ENCODE measurements around the gene IL1RAPL2. TPM values are rescaled to one million over a fixed set of nuclear protein-coding genes. Genes with fewer than 3 reads are reported as not detected.

IL1RAPL2 gene
- total and polyA plus RNA-seq, 11 donors: 0.08 to 0.16 (median 0.10) TPM; not detected in 8

DNA sequence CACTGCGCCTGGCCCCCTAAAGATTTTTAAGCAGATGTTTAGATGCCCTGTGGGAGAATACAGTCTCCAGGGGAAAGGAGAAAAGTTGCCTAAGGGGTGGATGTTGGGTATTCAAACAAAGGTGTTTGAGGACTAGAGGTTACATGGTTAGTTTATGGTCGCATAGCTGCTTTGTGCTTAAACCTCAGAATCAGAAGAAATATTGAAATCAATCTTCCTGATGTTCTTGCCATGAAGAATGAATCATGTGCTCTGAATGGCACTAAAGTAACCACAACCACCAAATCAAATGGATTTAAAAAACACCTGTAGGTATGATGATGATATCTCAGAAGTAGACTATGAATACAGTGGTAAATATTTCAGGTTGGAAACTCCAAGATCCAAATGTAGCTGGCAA, 697.2 kb downstream of the IL1RAPL2 start:
- ATAC-seq: no peak
- DNase-seq: no peak
- H3K36me3 ChIP-seq: no peaks in the 10 kb centered on the region
- H3K27ac ChIP-seq: no peak overlapping the region
- no peak for TF ChIP-seq POLR2A (IDR thresholded peaks at IDR 0.05)
- TF ChIP-seq, protein P1, sequence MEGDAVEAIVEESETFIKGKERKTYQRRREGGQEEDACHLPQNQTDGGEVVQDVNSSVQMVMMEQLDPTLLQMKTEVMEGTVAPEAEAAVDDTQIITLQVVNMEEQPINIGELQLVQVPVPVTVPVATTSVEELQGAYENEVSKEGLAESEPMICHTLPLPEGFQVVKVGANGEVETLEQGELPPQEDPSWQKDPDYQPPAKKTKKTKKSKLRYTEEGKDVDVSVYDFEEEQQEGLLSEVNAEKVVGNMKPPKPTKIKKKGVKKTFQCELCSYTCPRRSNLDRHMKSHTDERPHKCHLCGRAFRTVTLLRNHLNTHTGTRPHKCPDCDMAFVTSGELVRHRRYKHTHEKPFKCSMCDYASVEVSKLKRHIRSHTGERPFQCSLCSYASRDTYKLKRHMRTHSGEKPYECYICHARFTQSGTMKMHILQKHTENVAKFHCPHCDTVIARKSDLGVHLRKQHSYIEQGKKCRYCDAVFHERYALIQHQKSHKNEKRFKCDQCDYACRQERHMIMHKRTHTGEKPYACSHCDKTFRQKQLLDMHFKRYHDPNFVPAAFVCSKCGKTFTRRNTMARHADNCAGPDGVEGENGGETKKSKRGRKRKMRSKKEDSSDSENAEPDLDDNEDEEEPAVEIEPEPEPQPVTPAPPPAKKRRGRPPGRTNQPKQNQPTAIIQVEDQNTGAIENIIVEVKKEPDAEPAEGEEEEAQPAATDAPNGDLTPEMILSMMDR (IDR thresholded peaks at IDR 0.05): no peak
- H3K4me1 ChIP-seq: no peaks in the 10 kb centered on the region
- intact Hi-C loops (cut with DNase I): no loop called here
- H3K9me3 ChIP-seq: no peaks in the 10 kb centered on the region
- peaks cover 0 to 13% (median 0%) of the 10 kb centered on the region in 9 donors for H3K27me3 ChIP-seq
- 86 to 94% (median 88%) methylated on average over 2 of the region's 2 CpGs for WGBS, 4 donors
- H3K4me3 ChIP-seq: no peak overlapping the region

- Histone ChIP-seq H3K36me3 (no peaks in the 10 kb centered on the region), H3K27me3 (peaks cover 0 to 9% (median 0%) of the 10 kb centered on the region in 9 donors), H3K9me3 (no peaks in the 10 kb centered on the region), H3K4me1 (no peaks in the 10 kb centered on the region), H3K4me3 (no peak overlapping the region), H3K27ac (no peak overlapping the region)
- WGBS, 4 donors: 56 to 83% (median 65%) methylated on average over 1 of the region's 1 CpG
- intact Hi-C loops (cut with DNase I): no loop called here
- no peak for TF ChIP-seq POLR2A (IDR thresholded peaks at IDR 0.05)
- TF ChIP-seq, protein P1 (IDR thresholded peaks at IDR 0.05): no peak
- ATAC-seq (no peak), DNase-seq (no peak)
These were observed 697.8 kb downstream of the IL1RAPL2 start for GRCh38 chrX:105263801-105264200.

GRCh38 chrX:105265093-105265492, 699.1 kb downstream of the IL1RAPL2 start:
- Histone ChIP-seq H3K36me3 (no peaks in the 10 kb centered on the region), H3K9me3 (no peaks in the 10 kb centered on the region), H3K4me1 (no peaks in the 10 kb centered on the region), H3K27ac (no peak overlapping the region), H3K4me3 (no peak overlapping the region), H3K27me3 (peaks cover 0 to 9% (median 0%) of the 10 kb centered on the region in 9 donors)
- no peak for ATAC-seq
- 52 to 76% (median 64%) methylated on average over 3 of the region's 3 CpGs for WGBS, 4 donors
- no peak for DNase-seq
- intact Hi-C loops (cut with DNase I): no loop called here
- TF ChIP-seq, protein P1 (IDR thresholded peaks at IDR 0.05): no peak
- no peak for TF ChIP-seq POLR2A (IDR thresholded peaks at IDR 0.05)

GRCh38 chrX:105266456-105266855, 700.5 kb downstream of the IL1RAPL2 start:
- Histone ChIP-seq H3K9me3 (no peaks in the 10 kb centered on the region), H3K27me3 (peaks cover 0 to 8% (median 0%) of the 10 kb centered on the region in 9 donors), H3K36me3 (no peaks in the 10 kb centered on the region), H3K4me1 (no peaks in the 10 kb centered on the region), H3K4me3 (no peak overlapping the region), H3K27ac (no peak overlapping the region)
- intact Hi-C loops (cut with DNase I): no loop called here
- no peak for DNase-seq
- no peak for TF ChIP-seq POLR2A (IDR thresholded peaks at IDR 0.05)
- TF ChIP-seq, protein P1 (IDR thresholded peaks at IDR 0.05): no peak
- 71 to 85% (median 74%) methylated on average over 1 of the region's 1 CpG for WGBS, 4 donors
- ATAC-seq: no peak

Data from heart left ventricle (tissue), 16 donors.